HG03354 (cell line): ENCODE data around the gene LCMT1.
"Not testable (repeated sequence)": the region's sequence is repeated elsewhere in the genome, so short reads cannot be mapped to it uniquely, and the experiment has no call there.

Experiments used
- ATAC-seq: cut with Tn5 transposase; IDR thresholded peaks from one replicate; pipeline ENCODE4 v1.9.1; 2021; ENCODE audit warnings: mild to moderate bottlenecking; ENCODE audit not compliant: unreplicated experiment, poor library complexity, severe bottlenecking

Gene LCMT1

GRCh38 chr16:25111403-25112166 is at the start of gene LCMT1:
Gene LCMT1, plus strand, starts transcription at chr16:25111742. Its CDS starts 142 bp downstream, at chr16:25111884.
- peak; percentile 93 for ATAC-seq

GRCh38 chr16:25063102-25063501 is 48.4 kb upstream of the LCMT1 start:
- ATAC-seq = no peak

- ATAC-seq = no peak
These were observed 47.7 kb upstream of the LCMT1 start for GRCh38 chr16:25063865-25064264.

- ATAC-seq = not testable (repeated sequence)
These were observed 47.3 kb upstream of the LCMT1 start for GRCh38 chr16:25064281-25064680.

GRCh38 chr16:25064937-25065336 is 46.6 kb upstream of the LCMT1 start:
- ATAC-seq = no peak

GRCh38 chr16:25065899-25066298 is 45.6 kb upstream of the LCMT1 start:
- ATAC-seq = no peak

- no peak for ATAC-seq
These were observed 45.2 kb upstream of the LCMT1 start for GRCh38 chr16:25066426-25066746.

- peak; percentile 91 for ATAC-seq
These were observed 44.6 kb upstream of the LCMT1 start for GRCh38 chr16:25066747-25067631.

- no peak for ATAC-seq
These were observed 37.7 kb upstream of the LCMT1 start for GRCh38 chr16:25073854-25074253.

- no peak for ATAC-seq
These were observed 33.1 kb upstream of the LCMT1 start for GRCh38 chr16:25078386-25078978.

- ATAC-seq = no peak
These were observed 31.7 kb upstream of the LCMT1 start for GRCh38 chr16:25079637-25080378.

GRCh38 chr16:25080420-25081131 is 31.0 kb upstream of the LCMT1 start:
- ATAC-seq = no peak

- ATAC-seq = no peak
These were observed 29.8 kb upstream of the LCMT1 start for GRCh38 chr16:25081702-25082101.

GRCh38 chr16:25083065-25083464 is 28.5 kb upstream of the LCMT1 start:
- no peak for ATAC-seq

- ATAC-seq = no peak
These were observed 27.8 kb upstream of the LCMT1 start for GRCh38 chr16:25083701-25084100.

- ATAC-seq = no peak
These were observed 26.7 kb upstream of the LCMT1 start for GRCh38 chr16:25084797-25085196.

- no peak for ATAC-seq
These were observed 23.8 kb upstream of the LCMT1 start for GRCh38 chr16:25087761-25088160.

- ATAC-seq = no peak
These were observed 22.2 kb upstream of the LCMT1 start for GRCh38 chr16:25089351-25089750.

GRCh38 chr16:25092441-25092840 is 19.1 kb upstream of the LCMT1 start:
- ATAC-seq = no peak
